Ovary (tissue), 1 donor: ENCODE measurements around the gene LDLRAD4.

Experiments used
- EP300 ChIP-seq: sonication (generic); formaldehyde crosslinking; IDR thresholded peaks from one replicate; pipeline ENCODE4 v1.6.1; 2017; ENCODE audit warnings: antibody characterized with exemption
- POLR2A ChIP-seq: fragments of 450-650 bp; IDR thresholded peaks from one replicate; pipeline ENCODE4 v1.6.1; 2017; ENCODE audit warnings: antibody characterized with exemption, mild to moderate bottlenecking, moderate library complexity

- no peak for TF ChIP-seq EP300
- no peak for TF ChIP-seq POLR2A
Measured at GRCh38 chr18:13242797-13243196, 24.2 kb downstream of the LDLRAD4 start.
